Stimulated activated naive CD4-positive, alpha-beta T cell treated with Interleukin-2 at 50 U/mL for 16 hours (primary cell): Measurements from ENCODE around the gene LUC7L2.
"Not testable (repeated sequence)": the region's sequence is repeated elsewhere in the genome, so short reads cannot be mapped to it uniquely, and the experiment has no call there.

Experiments
- DNase-seq: peaks from one replicate; lab custom pipeline; 2025; lab: John Stamatoyannopoulos, UW

The LUC7L2 gene

DNA sequence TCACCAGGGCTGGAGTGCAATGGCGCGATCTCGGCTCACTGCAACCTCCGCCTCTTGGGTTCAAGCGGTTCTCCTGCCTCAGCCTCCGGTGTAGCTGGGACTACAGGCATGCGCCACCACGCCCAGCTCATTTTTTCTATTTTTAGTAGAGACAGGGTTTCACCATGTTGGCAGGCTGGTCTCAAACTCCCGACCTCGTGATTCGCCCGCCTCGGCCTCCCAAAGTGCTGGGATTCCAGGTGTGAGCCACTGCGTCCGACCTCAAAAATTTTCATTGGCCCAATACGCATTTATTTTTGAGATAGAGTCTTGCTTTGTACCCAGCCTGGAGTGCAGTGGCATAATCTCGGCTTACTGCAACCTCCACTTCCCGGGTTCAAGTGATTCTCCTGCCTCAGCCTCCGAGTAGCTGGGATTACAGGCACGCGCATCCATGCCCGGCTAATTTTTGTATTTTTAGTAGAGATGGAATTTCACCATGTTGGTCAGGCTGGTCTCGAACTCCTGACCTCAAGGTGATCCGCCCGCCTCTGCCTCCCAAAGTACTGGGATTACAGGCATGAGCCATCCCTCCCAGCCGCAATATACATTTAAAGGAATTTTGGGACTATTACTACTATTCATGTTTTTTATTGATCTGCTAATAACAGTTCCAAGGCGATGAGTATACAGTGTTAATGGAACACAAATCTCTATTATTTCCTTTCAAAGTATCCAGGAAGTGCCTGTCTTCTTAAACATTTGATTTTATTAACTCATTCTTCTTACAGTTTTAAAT, 1.8 kb upstream of the LUC7L2 start:
- not testable (repeated sequence) for DNase-seq

DNA sequence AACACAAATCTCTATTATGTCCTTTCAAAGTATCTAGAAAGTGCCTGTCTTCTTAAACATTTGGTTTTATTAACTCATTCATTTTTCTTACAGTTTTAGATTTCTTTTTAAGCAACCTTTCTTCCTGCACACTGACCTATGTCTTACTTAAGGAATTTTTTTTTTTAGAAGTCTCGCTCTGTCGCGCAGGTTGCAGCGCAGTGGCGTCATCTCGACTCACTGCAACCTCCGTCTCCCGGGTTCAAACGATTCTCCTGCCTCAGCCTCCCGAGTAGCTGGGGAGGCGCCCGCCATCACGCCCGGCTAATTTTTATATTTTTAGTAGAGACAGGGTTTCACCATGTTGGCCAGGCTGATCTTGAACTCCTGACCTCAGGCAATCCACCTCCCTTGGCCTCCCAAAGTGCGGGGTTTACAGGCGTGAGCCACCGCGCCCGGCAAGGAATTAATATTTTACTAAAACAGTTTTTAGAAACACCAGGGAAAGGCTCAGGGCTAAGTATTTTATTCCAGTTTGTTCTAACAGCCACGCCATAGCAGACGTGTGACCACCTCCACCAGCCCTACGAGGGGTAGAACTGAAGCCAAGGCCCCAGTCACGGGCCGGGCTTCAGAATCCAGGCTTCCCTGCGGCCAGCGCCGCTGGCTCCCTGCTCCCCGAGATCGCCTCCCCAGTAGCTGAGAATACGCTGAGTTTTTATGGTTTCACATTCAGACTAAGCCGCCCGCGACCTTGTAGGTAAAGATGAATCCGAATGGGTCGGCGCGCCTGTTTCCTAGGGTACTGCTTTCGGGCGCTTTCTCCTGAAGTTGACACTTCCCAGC, 941 bp upstream of the LUC7L2 start:
- DNase-seq = peak; percentile 37

DNA sequence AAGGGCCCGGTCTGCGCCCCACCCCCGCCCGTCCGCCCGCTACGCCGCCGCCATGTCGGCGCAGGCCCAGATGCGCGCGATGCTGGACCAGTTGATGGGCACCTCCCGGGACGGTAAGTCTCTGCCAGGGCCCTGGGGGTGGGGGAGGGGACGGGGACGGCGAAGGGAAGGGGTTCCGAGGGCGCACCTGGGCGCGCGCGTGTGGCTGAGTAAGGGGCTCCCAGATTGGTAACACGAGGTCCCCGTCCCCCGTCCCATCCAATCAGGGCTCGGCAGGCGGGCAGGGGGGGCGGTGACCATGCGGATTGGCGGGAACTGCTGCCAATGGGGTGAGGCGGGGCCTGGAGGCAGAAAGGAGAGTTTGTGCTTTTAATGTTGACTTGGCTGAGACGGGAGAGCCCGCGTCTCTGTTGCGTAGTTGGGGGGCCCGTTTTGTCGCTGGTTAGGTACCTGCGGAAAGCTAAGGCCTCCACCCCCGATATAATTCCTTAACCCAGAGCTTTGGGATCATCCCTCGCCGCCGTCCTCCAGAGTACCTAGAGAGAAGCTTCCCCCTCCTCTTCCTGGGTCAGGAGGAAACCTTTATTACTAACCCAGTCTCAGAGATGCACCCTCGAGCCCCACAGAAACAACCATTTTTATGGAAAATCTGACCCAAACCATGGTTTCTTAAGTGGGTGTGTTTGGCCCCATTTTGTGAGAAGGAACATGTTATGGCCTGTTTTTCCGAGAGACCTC, 685 bp downstream of the LUC7L2 start:
- DNase-seq = peak; percentile 99

DNA sequence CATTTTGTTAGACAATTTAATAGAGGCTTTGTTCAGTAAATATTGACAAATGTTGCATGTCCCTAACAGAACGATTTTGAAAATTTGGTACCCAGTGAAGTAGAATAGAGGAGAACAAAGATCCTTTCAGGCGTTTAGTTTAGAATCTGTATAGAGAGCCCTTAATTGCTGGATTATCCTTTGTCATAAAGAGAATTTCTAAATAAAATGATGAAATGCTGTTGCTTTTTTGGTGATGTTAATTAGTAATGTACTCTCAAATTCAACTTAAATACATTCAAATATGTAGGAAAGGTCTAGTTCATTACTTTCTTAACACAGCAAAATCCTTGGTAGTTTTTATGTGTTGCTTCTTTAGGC, 1.2 kb downstream of the LUC7L2 start:
- no peak for DNase-seq

DNA sequence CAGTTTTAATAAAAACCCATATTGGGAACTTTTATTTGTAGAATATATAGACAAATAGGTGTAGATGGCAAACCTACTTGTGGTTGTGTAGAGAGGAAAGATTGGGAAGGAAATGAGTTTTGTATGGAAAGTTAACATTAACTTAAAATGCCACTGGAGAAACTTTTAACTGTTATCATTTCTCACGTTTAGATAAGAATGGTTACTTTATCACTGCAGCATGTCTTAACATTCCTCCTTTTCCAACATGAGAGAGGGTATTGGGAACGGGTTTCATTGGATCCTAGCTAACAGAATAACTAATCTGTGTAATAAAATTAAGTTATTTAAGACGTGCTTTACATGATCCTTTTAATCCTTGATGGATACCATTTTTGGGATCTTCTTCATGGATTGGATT, 1.8 kb downstream of the LUC7L2 start:
- DNase-seq = no peak

DNA sequence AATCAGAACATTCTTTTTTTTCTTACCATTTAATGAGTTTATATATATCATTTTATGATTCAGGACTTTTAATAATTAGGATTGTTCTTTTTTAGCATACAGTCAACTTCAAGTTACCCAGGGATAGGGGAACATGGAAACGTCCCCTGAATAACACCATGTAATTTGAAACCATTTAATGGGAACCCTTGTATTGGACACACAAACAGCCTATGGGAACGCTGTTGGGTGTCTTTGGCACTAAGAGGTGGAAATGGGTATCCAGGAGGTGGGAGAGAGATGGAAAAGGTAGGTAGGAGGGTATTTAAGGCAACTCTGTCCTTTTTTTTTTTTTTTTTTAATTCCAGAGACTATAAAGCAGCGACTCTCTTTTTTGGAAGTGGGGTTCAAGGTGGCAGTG, 2.6 kb downstream of the LUC7L2 start:
- DNase-seq = no peak

DNA sequence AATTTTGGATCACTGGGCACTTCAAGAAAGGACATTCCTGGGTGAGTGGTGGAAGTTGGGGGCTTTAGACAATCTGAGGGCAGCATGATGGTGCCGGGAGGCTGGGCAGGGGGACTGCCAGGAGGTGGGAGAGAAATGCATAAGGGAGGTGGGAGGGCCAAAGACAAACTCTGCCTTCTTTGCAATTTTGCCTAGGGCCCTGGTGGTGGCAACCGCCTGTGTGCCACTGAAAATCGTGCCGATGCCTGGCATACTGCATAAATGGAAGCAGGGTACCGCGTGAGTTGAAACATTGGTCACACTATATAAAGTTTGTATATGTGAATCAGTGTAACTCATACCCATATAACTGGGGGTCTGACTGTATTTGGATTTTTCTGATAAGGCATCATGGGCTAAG, 3.3 kb downstream of the LUC7L2 start:
- no peak for DNase-seq

DNA sequence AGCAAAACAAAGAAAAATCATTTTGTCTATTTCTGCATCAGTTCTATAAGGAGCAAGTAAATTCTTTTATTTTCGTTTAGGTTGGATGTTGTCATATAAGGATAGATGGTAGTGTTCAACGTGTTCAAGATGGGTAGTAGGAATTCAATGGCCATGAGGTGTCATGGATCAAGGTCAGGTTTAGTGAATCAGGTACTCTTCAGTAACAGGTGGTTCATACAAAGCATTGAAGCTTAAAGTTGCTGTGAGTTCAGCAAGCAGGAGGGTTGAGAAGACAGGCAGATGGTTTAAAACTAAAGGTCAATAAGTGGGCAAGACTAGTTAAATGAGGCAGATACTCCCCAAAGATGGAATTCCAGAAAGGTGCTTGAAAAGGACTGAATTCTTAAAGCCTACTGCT, 5.6 kb downstream of the LUC7L2 start:
- no peak for DNase-seq

DNA sequence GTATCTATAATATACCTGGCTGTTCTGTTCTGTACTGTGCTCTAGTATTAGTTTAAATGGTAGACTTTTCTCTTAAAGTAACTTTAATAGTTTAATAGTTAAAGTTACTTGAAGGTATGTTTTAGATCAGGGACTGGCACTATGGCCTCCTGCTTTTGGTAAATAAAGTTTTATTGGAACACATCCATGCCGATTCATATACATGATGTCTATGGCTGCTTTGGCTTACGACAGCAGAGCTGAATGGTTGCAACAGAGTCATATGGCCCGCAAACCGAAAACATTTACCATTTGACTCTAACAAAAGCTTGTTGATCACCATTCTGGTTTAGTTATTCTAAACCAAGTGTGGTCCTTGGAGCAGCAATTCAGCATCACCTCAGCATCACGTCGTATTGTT, 6.7 kb downstream of the LUC7L2 start:
- no peak for DNase-seq

DNA sequence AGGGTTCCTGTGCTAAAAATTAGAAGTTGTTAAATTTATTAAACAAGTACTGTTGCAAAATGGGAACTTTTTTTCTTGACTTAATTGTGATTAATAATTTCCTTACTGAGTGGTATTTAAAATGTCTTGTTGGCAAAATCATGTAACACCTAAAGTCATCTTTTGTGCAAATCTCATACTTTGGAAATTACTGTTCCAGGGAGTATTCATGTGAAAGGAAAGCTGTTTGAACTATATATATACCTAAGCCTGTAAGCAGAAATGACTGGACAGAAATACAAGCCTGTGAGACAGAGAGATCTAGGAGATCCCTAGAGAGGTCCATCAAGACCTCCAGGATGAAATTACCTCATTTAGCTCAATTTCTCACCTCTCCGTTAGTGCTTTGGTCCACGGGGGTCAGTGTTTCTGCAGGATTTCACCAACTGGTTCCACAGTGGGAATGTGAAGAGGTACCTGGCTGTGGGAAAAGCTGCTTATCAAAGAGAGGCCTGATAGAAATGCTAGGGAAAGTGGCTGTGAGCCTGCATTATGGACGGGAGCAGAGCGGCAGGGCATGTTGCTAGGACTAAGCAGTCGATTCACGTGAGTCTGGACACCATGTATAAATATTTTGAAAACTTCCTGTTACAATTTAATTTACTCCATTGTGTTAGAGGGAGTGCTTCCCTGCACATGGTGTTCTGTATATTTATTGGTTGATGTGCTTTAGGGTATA, 7.9 kb downstream of the LUC7L2 start:
- no peak for DNase-seq

DNA sequence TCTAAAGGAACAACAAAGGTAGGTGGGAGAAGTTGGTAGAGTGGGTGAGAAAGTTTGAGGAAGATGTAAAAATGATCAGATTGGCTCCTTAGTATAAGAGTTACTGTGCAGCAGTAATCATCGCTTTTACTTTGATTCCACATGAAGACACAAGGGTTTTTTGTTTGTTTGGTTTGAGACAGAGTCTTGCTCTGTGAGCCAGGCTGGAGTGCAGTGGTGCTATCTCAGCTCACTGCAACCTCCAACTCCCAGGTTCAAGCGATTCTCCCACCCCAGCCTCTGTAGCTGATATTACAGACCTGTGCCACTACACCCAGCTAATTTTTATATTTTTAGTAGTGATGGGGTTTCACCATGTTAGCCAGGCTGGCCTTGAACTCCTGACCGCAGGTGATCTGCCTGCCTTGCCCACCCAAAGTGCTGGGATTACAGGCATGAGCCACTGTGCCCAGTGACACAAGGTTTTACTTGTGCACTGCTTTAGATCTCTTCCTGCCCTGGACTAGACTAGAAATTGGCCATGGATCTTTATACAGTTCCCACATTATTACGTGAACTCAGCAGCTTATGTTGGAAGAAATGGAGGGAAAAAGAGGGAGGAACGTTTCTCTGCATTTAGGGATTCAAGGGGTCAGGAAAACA, 10.7 kb downstream of the LUC7L2 start:
- no peak for DNase-seq

DNA sequence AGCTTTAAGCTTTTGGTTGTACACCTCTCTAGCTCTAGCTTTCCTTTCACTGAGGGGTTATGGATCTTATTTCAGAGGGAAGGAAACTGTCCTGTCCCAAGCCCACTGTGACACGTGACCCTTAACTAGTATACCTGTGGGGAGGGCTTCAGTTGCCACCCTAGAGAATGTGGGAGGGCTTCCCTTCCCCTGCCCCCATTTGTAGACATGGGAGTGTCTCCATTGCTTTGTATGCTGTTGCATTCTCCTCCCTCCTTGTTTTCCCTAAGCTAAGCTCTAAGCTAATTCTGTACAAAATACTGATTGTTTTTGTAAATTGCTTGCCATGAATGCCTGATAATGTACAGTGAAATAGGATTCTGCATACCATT, 11.2 kb downstream of the LUC7L2 start:
- DNase-seq = no peak

DNA sequence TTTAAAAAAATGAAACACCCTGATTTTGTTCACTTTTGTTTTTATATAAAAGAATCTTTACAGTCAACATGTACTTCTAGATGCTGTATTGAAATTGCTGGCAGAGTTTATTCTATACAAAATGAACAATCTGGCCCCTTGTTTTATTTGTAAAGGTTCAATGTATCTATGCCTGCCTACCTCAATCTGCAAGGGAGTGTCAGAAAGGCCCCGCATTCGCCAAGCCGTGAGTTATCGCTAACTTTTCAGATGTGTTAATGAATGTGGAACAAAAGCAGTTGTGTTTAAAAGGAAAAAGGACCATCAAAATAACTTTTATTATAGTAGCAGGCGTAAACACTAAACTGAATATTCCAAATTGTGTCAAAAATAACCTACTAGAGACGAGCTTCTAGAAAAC, 14.6 kb downstream of the LUC7L2 start:
- DNase-seq = no peak

DNA sequence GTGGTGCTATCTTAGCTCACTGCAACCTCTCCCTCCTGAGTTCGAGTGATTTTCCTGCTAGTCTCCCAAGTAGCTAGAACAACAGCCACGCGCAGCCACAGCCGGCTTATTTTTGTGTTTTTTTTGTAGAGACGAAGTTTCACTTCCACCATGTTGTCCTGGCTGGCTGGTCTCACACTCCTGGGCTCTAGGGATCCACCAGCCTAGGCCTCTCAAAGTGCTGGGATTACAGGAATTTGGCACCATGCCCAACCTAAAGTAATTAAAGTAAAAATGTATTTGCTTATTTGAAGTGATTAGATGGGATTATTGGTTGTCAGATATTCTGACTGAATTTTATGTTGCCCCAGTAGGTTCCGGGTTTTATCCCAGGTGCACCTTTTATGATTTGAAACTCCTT, 22.7 kb downstream of the LUC7L2 start:
- DNase-seq = no peak

DNA sequence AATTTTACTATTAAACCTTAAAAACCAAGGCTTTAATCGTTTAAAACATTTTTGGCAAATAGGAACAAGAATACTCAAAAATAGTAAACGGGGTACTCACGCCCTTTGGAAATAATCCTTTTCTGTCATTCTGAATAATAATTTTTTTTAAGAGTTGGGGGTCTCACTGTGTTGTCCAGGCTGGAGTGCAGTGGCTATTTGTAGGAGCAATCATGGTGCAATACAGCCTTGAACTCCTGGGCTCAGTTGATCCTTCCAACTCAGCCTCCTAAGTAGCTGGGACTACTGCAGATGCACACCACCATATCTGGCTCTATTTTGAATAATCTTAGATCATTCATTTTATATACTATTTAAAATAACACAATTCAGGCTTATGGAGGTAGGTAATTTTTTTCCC, 24.9 kb downstream of the LUC7L2 start:
- no peak for DNase-seq

DNA sequence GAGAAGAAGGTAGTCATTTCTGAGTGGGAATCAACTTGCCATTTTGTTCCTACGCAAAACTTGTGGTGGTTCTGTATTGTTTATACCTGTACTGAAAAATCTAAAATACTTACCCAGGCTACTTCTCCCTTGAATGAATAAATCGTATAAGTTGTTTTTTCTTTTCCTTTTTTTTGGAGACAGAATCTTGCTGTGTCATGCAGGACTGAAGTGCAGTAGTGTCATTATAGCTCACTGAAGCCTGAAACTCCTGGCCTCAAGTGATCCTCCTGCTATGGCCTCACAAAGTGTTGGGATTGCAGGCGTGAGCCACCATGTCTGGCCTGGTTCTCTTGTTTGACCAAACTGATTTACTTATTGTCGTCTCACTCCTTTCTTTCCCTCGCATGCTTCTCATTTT, 27.9 kb downstream of the LUC7L2 start:
- no peak for DNase-seq

DNA sequence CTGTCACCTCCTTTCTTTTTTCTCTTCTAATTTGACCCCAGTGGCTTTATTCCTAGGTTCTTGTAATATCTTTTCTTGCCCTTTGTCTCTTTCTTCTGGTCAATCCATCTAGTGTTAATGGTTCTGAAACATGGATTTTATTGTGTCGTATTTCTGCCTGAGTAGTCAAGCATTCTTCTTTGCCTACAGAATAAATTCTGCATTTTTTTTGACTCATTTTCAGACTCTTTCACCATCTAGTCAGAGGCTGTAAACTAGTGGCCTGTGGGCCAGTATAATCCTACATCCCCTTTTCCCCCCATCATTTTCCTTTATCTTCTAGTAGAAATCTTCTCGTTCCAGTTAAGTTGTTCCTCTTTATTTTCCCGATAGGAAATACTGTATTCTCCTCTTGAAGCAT, 29.4 kb downstream of the LUC7L2 start:
- DNase-seq = no peak

DNA sequence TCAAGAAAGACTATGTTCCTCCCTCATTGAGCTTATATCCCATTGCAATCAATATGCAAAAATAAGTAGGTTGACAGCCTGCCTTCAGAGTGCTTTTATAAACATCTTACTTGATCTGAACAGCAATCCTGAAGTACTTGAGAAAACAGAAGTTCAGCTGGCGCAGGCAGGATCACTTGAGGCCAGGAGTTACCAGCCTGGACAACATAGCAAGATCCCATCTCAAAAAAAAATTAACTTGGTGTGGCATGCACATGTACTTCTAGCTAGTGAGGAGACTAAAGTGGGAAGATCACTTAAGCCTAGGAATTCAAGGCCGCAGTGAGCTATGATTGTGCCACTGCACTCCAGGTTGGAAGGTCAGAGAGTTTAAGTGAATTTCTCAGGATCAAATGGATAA, 30.1 kb downstream of the LUC7L2 start:
- no peak for DNase-seq

DNA sequence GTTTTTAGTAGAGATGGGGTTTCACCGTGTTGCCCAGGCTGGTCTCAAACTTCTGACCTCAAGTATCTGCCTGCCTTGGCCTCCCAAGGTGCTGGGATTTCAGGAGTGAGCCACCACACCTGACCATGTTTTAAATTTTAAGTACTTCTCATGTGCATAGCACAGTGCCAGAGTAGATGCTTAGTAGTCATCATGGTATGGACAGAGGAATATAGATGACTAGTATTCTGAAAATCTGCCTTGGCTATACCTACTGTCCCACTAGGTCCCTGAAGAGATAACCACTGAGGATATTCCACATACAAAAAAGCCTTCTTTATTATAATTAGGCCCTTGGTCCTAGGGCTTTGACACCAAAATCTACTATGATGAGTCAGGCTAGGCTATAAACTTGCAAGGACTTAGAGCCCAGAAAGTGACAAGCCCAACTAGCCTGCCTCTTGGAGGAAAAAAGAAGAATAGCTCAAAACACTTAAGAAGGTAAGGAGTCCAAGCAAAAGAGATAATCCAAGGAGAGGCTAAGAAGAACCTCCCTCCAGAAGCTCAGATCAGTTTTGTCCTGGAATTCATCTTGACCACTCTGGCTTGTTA, 34.0 kb downstream of the LUC7L2 start:
- no peak for DNase-seq

DNA sequence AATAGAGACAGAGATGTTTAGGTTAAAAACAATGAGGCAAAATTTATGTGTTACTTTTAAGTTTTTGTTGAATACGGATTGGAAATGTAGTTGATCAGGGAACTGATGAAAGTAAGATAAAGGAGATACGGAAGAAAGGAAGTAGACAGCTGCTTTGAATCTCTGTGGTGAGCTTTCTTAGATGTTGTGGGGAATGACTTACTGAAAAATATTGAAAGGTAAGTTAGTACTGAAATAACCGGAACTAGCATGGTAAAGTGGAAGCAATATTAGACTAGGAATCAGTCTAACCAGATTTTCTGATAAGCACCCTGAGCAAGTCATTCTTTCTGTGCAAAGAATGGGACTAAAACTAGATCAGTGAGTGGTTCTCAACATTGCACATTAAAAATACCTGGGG, 34.8 kb downstream of the LUC7L2 start:
- no peak for DNase-seq

DNA sequence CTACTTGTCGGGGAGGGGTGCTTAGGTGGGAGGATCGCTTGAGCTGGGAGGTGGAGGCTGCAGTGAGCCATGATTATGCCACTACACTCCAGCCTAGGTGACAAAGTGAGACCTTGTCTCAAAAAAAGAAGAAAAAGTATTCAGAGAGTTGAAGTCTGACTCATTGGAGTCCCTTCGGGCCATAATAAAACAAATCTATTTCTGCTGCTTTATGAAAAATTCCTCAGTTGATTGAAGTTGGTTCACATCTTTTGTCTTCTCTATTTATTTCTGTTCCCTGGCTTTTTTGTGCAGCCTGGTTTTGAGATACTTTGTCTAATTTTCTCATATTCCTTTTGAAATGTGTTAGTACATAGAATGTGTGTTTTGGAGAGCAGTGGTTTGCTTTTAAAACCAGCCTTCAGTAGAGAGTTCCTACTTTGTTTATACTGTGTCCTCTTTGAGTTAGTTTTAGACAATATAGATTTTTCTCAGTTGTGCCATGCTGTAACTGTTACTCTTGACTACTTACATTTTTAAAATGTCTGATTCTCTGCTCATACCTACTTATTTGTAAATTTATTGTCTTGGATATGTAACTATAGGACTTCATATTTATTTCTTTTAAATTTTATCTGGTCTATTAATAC, 36.7 kb downstream of the LUC7L2 start:
- DNase-seq = no peak
